Measurements from ENCODE around the gene TRIM44. TPM values are rescaled to one million over a fixed set of nuclear protein-coding genes. Genes with fewer than 3 reads are reported as not detected.

The TRIM44 gene
- total and polyA plus RNA-seq, 4 donors: 3.7 to 15.1 (median 10.4) TPM

- TF ChIP-seq NR2F2 (IDR thresholded peaks at IDR 0.05) (no peak), HNF4A (conservative IDR thresholded peaks at IDR 0.05) (no peak), EGR1 (IDR thresholded peaks at IDR 0.05; ENCODE audit: low read depth in 2 of 2) (no peak), MAX (IDR thresholded peaks at IDR 0.05) (no peak), FOXA1 (IDR thresholded peaks at IDR 0.05) (no peak), RAD21 (IDR thresholded peaks at IDR 0.05) (no peak), YY1 (IDR thresholded peaks at IDR 0.05) (no peak), RXRA (IDR thresholded peaks at IDR 0.05) (no peak), FOXA2 (IDR thresholded peaks at IDR 0.05) (no peak), TAF1 (conservative IDR thresholded peaks at IDR 0.05) (no peak), JUND (IDR thresholded peaks at IDR 0.05) (no peak), CTCF (IDR thresholded peaks at IDR 0.05; ENCODE audit: low read depth, low read length, missing input control) (no peak), SP1 (IDR thresholded peaks at IDR 0.05) (no peak), HNF4G (IDR thresholded peaks at IDR 0.05) (no peak), GABPA (IDR thresholded peaks at IDR 0.05 in 1 of 2, conservative IDR thresholded peaks at IDR 0.05 in 1 of 2) (no peak)
- TF ChIP-seq, protein P1, sequence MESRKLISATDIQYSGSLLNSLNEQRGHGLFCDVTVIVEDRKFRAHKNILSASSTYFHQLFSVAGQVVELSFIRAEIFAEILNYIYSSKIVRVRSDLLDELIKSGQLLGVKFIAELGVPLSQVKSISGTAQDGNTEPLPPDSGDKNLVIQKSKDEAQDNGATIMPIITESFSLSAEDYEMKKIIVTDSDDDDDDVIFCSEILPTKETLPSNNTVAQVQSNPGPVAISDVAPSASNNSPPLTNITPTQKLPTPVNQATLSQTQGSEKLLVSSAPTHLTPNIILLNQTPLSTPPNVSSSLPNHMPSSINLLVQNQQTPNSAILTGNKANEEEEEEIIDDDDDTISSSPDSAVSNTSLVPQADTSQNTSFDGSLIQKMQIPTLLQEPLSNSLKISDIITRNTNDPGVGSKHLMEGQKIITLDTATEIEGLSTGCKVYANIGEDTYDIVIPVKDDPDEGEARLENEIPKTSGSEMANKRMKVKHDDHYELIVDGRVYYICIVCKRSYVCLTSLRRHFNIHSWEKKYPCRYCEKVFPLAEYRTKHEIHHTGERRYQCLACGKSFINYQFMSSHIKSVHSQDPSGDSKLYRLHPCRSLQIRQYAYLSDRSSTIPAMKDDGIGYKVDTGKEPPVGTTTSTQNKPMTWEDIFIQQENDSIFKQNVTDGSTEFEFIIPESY (IDR thresholded peaks at IDR 0.05): no peak
- TF ChIP-seq, protein P2, sequence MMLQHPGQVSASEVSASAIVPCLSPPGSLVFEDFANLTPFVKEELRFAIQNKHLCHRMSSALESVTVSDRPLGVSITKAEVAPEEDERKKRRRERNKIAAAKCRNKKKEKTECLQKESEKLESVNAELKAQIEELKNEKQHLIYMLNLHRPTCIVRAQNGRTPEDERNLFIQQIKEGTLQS (IDR thresholded peaks at IDR 0.05): no peak
- TF ChIP-seq, protein P3, sequence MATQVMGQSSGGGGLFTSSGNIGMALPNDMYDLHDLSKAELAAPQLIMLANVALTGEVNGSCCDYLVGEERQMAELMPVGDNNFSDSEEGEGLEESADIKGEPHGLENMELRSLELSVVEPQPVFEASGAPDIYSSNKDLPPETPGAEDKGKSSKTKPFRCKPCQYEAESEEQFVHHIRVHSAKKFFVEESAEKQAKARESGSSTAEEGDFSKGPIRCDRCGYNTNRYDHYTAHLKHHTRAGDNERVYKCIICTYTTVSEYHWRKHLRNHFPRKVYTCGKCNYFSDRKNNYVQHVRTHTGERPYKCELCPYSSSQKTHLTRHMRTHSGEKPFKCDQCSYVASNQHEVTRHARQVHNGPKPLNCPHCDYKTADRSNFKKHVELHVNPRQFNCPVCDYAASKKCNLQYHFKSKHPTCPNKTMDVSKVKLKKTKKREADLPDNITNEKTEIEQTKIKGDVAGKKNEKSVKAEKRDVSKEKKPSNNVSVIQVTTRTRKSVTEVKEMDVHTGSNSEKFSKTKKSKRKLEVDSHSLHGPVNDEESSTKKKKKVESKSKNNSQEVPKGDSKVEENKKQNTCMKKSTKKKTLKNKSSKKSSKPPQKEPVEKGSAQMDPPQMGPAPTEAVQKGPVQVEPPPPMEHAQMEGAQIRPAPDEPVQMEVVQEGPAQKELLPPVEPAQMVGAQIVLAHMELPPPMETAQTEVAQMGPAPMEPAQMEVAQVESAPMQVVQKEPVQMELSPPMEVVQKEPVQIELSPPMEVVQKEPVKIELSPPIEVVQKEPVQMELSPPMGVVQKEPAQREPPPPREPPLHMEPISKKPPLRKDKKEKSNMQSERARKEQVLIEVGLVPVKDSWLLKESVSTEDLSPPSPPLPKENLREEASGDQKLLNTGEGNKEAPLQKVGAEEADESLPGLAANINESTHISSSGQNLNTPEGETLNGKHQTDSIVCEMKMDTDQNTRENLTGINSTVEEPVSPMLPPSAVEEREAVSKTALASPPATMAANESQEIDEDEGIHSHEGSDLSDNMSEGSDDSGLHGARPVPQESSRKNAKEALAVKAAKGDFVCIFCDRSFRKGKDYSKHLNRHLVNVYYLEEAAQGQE (IDR thresholded peaks at IDR 0.05): no peak
- Histone ChIP-seq H3K9me3 (ENCODE audit: control insufficient read depth in 4 of 4, low read length in 3 of 4) (no peaks in the 10 kb centered on the region), H3K27ac (ENCODE audit: low read depth in 1 of 2, low read length in 2 of 2) (no peak overlapping the region), H3K27me3 (ENCODE audit: control insufficient read depth in 4 of 4, insufficient read depth in 4 of 4, low read length in 3 of 4) (peaks cover 0 to 2% (median 0%) of the 10 kb centered on the region in 4 donors), H3K4me1 (ENCODE audit: control insufficient read depth in 4 of 4, insufficient read depth in 4 of 4, low read length in 3 of 4) (peaks cover 0 to 14% (median 4%) of the 10 kb centered on the region in 4 donors), H3K36me3 (ENCODE audit: control insufficient read depth in 4 of 4, insufficient read depth in 3 of 4, low read depth in 1 of 4, low read length in 3 of 4) (no peaks in the 10 kb centered on the region), H3K4me3 (ENCODE audit: low read depth in 1 of 3, low read length in 3 of 3) (no peak overlapping the region), H3K9ac (ENCODE audit: low read depth in 1 of 2, low read length in 2 of 2) (no peak overlapping the region)
- 74% methylated on average over 6 of the region's 6 CpGs for WGBS
- no peak for DNase-seq (ENCODE audit: low spot score)
Measured at GRCh38 chr11:35654711-35655110, 7.9 kb upstream of the TRIM44 start.
